ENCODE data around the gene BPI.
A peak's percentile ranks its signal among the peaks of the same experiment; 100 is the strongest.
"Not testable (repeated sequence)": the region's sequence is repeated elsewhere in the genome, so short reads cannot be mapped to it uniquely, and the experiment has no call there.

Gene BPI

DNA sequence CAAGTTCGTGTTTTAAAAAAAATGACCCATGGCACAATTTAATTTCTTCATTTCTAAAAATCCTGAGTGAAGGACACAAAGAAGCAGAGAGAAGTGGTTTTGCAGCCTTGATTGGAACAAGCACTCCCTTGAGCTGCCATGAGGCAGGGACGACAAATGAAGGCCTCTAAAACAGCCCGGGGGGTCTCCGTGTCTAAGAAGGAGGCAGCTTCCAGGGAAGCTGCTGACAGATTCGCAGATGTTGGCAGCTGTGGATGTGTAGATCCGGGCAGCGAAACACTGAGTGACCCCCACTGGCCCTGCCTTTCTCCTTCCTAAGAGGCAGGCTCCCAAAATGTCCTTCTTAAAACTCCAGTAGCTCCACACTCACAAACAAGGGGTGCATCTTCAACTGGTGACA, 32.8 kb downstream of the BPI start:
- Histone ChIP-seq H3K4me3 (ENCODE audit: low read depth in 1 of 2, low read length in 1 of 2) (no peak overlapping the region), H3K27me3 (no peaks in the 10 kb centered on the region), H3K27ac (peak overlapping the region; percentile 4), H3K9me3 (no peaks in the 10 kb centered on the region), H3K36me3 (peaks cover 76% of the 10 kb centered on the region), H3K4me1 (ENCODE audit: control insufficient read depth in 1 of 2, insufficient read depth in 1 of 2, low read depth in 1 of 2, low read length in 1 of 2) (no peaks in the 10 kb centered on the region)
- TF ChIP-seq, protein P1, sequence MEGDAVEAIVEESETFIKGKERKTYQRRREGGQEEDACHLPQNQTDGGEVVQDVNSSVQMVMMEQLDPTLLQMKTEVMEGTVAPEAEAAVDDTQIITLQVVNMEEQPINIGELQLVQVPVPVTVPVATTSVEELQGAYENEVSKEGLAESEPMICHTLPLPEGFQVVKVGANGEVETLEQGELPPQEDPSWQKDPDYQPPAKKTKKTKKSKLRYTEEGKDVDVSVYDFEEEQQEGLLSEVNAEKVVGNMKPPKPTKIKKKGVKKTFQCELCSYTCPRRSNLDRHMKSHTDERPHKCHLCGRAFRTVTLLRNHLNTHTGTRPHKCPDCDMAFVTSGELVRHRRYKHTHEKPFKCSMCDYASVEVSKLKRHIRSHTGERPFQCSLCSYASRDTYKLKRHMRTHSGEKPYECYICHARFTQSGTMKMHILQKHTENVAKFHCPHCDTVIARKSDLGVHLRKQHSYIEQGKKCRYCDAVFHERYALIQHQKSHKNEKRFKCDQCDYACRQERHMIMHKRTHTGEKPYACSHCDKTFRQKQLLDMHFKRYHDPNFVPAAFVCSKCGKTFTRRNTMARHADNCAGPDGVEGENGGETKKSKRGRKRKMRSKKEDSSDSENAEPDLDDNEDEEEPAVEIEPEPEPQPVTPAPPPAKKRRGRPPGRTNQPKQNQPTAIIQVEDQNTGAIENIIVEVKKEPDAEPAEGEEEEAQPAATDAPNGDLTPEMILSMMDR (IDR thresholded peaks at IDR 0.05): no peak

DNA sequence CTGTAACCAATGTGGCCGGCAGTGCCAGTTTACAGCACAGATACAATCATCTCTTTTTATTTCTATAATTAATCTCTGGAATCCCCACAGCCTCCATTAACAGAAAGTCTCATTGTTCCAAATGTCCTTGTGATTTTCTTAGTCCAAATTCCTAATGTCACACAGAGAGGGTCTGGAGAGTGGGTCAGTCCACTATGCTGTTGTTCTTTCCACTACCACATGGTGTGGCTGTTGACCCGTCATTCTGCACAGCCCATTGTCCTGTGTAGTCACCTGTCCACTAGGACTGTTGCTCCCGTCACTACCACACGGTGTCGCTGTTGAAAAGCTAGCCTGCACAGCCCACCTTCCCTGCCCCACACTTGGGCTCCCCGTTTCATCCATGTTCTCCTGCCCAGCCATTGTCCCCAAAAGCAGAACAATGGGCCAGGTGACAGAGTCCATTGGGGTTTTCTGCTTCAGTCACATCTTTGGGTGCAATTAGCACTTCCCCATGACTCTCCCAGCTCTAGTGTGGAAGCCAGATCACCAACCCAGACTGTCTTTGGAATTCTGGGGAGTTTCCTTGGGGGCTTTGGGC, 33.7 kb downstream of the BPI start:
- Histone ChIP-seq H3K36me3 (peaks cover 69% of the 10 kb centered on the region), H3K27me3 (no peaks in the 10 kb centered on the region), H3K4me1 (ENCODE audit: control insufficient read depth in 1 of 2, insufficient read depth in 1 of 2, low read depth in 1 of 2, low read length in 1 of 2) (no peaks in the 10 kb centered on the region), H3K4me3 (ENCODE audit: low read depth in 1 of 2, low read length in 1 of 2) (no peak overlapping the region), H3K27ac (peak overlapping the region; percentile 39), H3K9me3 (no peaks in the 10 kb centered on the region)
- TF ChIP-seq, protein P1 (IDR thresholded peaks at IDR 0.05): peak; percentile 19

DNA sequence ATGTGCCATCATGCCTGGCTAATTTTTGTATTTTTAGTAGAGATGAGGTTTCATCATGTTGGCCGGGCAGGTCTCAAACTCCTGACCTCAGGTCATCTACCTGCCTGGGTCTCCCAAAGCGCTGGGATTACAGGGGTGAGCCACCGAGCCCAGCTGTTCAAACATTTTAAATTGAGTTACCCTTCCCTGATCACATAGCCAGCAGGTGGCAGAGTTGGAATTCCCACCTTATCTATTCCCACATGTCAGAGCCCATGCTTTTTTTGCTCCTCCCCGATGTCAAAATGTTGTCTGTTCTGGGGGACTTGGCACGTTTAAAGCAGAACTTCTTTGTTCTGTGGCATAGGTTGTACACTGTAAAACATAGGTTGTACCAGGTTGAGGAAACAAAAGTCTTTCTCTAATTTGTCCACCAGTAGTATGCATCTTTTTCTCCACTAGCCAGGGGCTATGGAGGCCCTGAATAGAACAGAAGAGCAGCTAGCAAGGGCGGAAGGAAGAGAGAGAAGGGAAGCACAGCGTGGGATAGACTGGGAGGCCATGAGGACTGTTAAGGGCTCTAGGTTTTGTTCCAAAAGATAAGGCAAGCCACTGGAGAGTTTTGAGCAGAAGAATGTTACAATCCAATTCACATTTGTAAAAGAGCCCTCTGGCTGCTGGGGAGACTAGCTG, 35.0 kb downstream of the BPI start:
- peaks cover 62% of the 10 kb centered on the region for H3K36me3 ChIP-seq
- H3K4me3 ChIP-seq (ENCODE audit: low read depth in 1 of 2, low read length in 1 of 2): no peak overlapping the region
- no peaks in the 10 kb centered on the region for H3K4me1 ChIP-seq (ENCODE audit: control insufficient read depth in 1 of 2, insufficient read depth in 1 of 2, low read depth in 1 of 2, low read length in 1 of 2)
- TF ChIP-seq, protein P1 (IDR thresholded peaks at IDR 0.05): no peak
- H3K9me3 ChIP-seq: no peaks in the 10 kb centered on the region
- no peak overlapping the region for H3K27ac ChIP-seq
- H3K27me3 ChIP-seq: no peaks in the 10 kb centered on the region

DNA sequence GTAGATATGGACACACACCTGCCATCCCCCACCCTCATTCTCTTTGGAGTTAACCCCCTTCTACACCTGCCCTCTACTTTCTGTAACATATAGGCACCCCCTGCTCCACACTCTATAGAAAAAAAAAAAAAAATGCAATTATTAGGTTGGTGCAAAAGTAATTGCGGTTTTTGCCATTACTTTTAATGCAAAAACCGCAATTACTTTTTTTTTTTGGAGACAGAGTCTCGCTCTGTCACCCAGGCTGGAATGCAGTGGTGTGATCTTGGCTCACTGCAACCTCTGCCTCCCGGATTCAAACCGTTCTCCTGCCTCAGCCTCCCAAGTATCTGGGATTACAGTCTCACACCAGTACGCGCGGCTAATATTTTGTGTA, 35.6 kb downstream of the BPI start:
- H3K27ac ChIP-seq; H3K4me1 ChIP-seq (ENCODE audit: control insufficient read depth in 1 of 2, insufficient read depth in 1 of 2, low read depth in 1 of 2, low read length in 1 of 2); H3K27me3 ChIP-seq; H3K9me3 ChIP-seq; H3K4me3 ChIP-seq (ENCODE audit: low read depth in 1 of 2, low read length in 1 of 2): not testable (repeated sequence)
- peaks cover 57% of the 10 kb centered on the region for H3K36me3 ChIP-seq

DNA sequence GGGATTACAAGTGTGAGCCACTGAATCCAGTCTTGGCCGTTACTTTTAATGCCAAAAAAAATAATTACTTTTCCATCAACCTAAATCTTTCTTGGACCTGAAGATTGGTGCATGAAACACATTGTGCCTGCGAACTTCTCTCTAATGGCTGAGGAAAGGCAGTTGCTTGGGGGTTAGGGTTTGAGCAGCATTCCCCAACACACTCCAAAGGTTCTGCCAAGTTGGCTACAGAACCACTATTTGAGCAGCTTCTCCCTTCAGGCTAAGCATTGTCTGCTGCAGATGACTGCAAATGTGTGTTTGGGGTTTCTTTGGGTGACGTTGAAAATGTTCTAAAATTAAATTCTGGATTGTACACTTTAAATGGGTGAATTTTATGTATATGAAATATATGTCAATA, 36.0 kb downstream of the BPI start:
- no peak overlapping the region for H3K4me3 ChIP-seq (ENCODE audit: low read depth in 1 of 2, low read length in 1 of 2)
- H3K36me3 ChIP-seq: peaks cover 52% of the 10 kb centered on the region
- H3K9me3 ChIP-seq: no peaks in the 10 kb centered on the region
- H3K27ac ChIP-seq: no peak overlapping the region
- no peaks in the 10 kb centered on the region for H3K27me3 ChIP-seq
- TF ChIP-seq, protein P1 (IDR thresholded peaks at IDR 0.05): no peak
- H3K4me1 ChIP-seq (ENCODE audit: control insufficient read depth in 1 of 2, insufficient read depth in 1 of 2, low read depth in 1 of 2, low read length in 1 of 2): no peaks in the 10 kb centered on the region

DNA sequence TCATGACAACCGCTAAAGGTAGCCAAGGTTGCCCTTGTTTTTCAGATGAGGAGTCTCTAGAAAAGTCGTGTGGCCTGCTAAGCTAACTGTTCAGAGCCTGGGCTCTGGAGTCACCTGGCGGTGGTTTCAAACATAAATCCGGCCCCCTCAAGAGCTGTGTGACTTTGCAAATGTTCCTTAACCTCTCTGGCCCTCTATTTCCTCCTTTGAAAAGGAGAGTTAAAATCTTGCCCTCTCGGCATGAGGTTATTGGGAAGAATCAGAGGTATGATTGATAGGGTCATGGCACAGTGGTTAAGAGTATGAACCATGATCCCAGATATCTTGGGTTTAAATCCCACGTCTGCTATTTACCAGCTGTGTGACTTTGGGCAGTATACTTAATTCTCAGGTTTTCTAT, 36.7 kb downstream of the BPI start:
- TF ChIP-seq, protein P1 (IDR thresholded peaks at IDR 0.05): no peak
- no peaks in the 10 kb centered on the region for H3K4me1 ChIP-seq (ENCODE audit: control insufficient read depth in 1 of 2, insufficient read depth in 1 of 2, low read depth in 1 of 2, low read length in 1 of 2)
- no peaks in the 10 kb centered on the region for H3K9me3 ChIP-seq
- peaks cover 45% of the 10 kb centered on the region for H3K36me3 ChIP-seq
- no peak overlapping the region for H3K27ac ChIP-seq
- H3K4me3 ChIP-seq (ENCODE audit: low read depth in 1 of 2, low read length in 1 of 2): no peak overlapping the region
- no peaks in the 10 kb centered on the region for H3K27me3 ChIP-seq
